ENCODE data around the gene SREBF1. TPM values are rescaled to one million over a fixed set of nuclear protein-coding genes. Genes with fewer than 3 reads are reported as not detected.

Gene SREBF1
- total RNA-seq, 1 donor from 2014 or later: 365 TPM

GRCh38 chr17:17817552-17817947 is 19.2 kb downstream of the SREBF1 start:
- TF ChIP-seq CTCF (IDR thresholded peaks at IDR 0.05; ENCODE audit: partially characterized antibody, unreplicated experiment): no peak
- H3K27me3 Mint-ChIP-seq (ENCODE audit: unreplicated experiment): peaks cover 19% of the 10 kb centered on the region
- no peak overlapping the region for H3K27ac Mint-ChIP-seq (ENCODE audit: unreplicated experiment)
- no peak overlapping the region for H3K4me3 Mint-ChIP-seq (ENCODE audit: unreplicated experiment)
- no peak for DNase-seq
- peaks cover 27% of the 10 kb centered on the region for H3K9me3 Mint-ChIP-seq (ENCODE audit: unreplicated experiment)
- H3K36me3 Mint-ChIP-seq (ENCODE audit: unreplicated experiment): no peaks in the 10 kb centered on the region
- H3K4me1 Mint-ChIP-seq (ENCODE audit: low read depth, unreplicated experiment): peaks cover 33% of the 10 kb centered on the region

GRCh38 chr17:17816831-17817551 is 19.8 kb downstream of the SREBF1 start:
- Mint-ChIP-seq H3K9me3 (ENCODE audit: unreplicated experiment) (peaks cover 29% of the 10 kb centered on the region), H3K4me1 (ENCODE audit: low read depth, unreplicated experiment) (peaks cover 29% of the 10 kb centered on the region), H3K4me3 (ENCODE audit: unreplicated experiment) (no peak overlapping the region), H3K36me3 (ENCODE audit: unreplicated experiment) (no peaks in the 10 kb centered on the region), H3K27me3 (ENCODE audit: unreplicated experiment) (peaks cover 22% of the 10 kb centered on the region), H3K27ac (ENCODE audit: unreplicated experiment) (no peak overlapping the region)
- no peak for DNase-seq
- no peak for TF ChIP-seq CTCF (IDR thresholded peaks at IDR 0.05; ENCODE audit: partially characterized antibody, unreplicated experiment)

GRCh38 chr17:17816240-17816814 is 20.5 kb downstream of the SREBF1 start:
- no peak for TF ChIP-seq CTCF (IDR thresholded peaks at IDR 0.05; ENCODE audit: partially characterized antibody, unreplicated experiment)
- H3K27ac Mint-ChIP-seq (ENCODE audit: unreplicated experiment): no peak overlapping the region

GRCh38 chr17:17815436-17816200 is 21.2 kb downstream of the SREBF1 start:
- Mint-ChIP-seq H3K9me3 (ENCODE audit: unreplicated experiment) (peaks cover 33% of the 10 kb centered on the region), H3K36me3 (ENCODE audit: unreplicated experiment) (no peaks in the 10 kb centered on the region), H3K4me3 (ENCODE audit: unreplicated experiment) (peak overlapping the region; percentile 47), H3K4me1 (ENCODE audit: low read depth, unreplicated experiment) (peaks cover 29% of the 10 kb centered on the region), H3K27ac (ENCODE audit: unreplicated experiment) (peak overlapping the region; percentile 85), H3K27me3 (ENCODE audit: unreplicated experiment) (peaks cover 33% of the 10 kb centered on the region)
- TF ChIP-seq CTCF (IDR thresholded peaks at IDR 0.05; ENCODE audit: partially characterized antibody, unreplicated experiment): no peak
- no peak for DNase-seq

More at GRCh38 chr17:17816240-17816814, 20.5 kb downstream of the SREBF1 start:
- no peak for DNase-seq
- Mint-ChIP-seq H3K27me3 (ENCODE audit: unreplicated experiment) (peaks cover 29% of the 10 kb centered on the region), H3K36me3 (ENCODE audit: unreplicated experiment) (no peaks in the 10 kb centered on the region), H3K4me1 (ENCODE audit: low read depth, unreplicated experiment) (peaks cover 33% of the 10 kb centered on the region), H3K4me3 (ENCODE audit: unreplicated experiment) (no peak overlapping the region), H3K9me3 (ENCODE audit: unreplicated experiment) (peaks cover 32% of the 10 kb centered on the region)

Data from glutamatergic neuron (in vitro differentiated cells).